Uterus (tissue), 4 donors: ENCODE measurements around the gene CASP5. TPM values are rescaled to one million over a fixed set of nuclear protein-coding genes. Genes with fewer than 3 reads are reported as not detected.
A peak's percentile ranks its signal among the peaks of the same experiment; 100 is the strongest.
"Not testable (repeated sequence)": the region's sequence is repeated elsewhere in the genome, so short reads cannot be mapped to it uniquely, and the experiment has no call there.

Experiments
- DNase-seq, 2 donors: peaks; one replicate each; pipeline ENCODE4 v3.0.0-alpha.2; 2019 to 2020
- H3K27ac ChIP-seq, 2 donors: fragments of 200-600 bp; sonication (generic); 1 replicate in 1 of 2; 2 replicates in 1 of 2; pipeline ENCODE4 v1.5.1; 2016 to 2018
- H3K27me3 ChIP-seq, 2 donors: fragments of 200-600 bp; sonication (generic); one replicate each; pipeline ENCODE4 v1.5.1; 2018 to 2019; ENCODE audit warnings: control low read depth in 1 of 2
- H3K36me3 ChIP-seq, 2 donors: fragments of 200-600 bp; sonication (generic); one replicate each; pipeline ENCODE4 v1.5.1; 2019; ENCODE audit warnings: control low read depth in 1 of 2
- H3K4me1 ChIP-seq, 2 donors: fragments of 200-600 bp; sonication (generic); one replicate each; pipeline ENCODE4 v1.5.1; 2018 to 2019; ENCODE audit warnings: control low read depth in 1 of 2
- H3K4me3 ChIP-seq, 2 donors: fragments of 200-600 bp; sonication (generic); 1 replicate in 1 of 2; 2 replicates in 1 of 2; pipeline ENCODE4 v1.5.1; 2018 to 2019; ENCODE audit warnings: mild to moderate bottlenecking in 1 of 2
- H3K9me3 ChIP-seq, 2 donors: fragments of 200-600 bp; sonication (generic); one replicate each; pipeline ENCODE4 v1.5.1; 2019; ENCODE audit warnings: control low read depth in 1 of 2
- POLR2A ChIP-seq, 2 donors: fragments of 450-650 bp; IDR thresholded peaks; one replicate each; pipeline ENCODE4 v1.6.1; 2016; ENCODE audit warnings: antibody characterized with exemption in 2 of 2, mild to moderate bottlenecking in 1 of 2, moderate library complexity in 1 of 2
- intact Hi-C: fragments of 100-400 bp; cut with DNase I; formaldehyde crosslinking; loops from one replicate; pipeline ENCODE4 v1.15.1; 2023; ENCODE audit warnings: low total_unique reads
- total RNA-seq, 4 donors: library from RNA; depleted of rRNA in 3 of 4; stranded (reverse); fragments of >200 nt in 3 of 4; gene quantifications; one replicate each; pipeline versions ENCODE4 v1.1.0 to v1.2.4, GENCODE V29; 2014 to 2023
- TF ChIP-seq, protein P1 (sequence below), 4 experiments: fragments of 200-600 bp in 2 of 4; fragments of 450-650 bp in 2 of 4; sonication (generic) in 2 of 4; IDR thresholded peaks; one replicate each; pipeline ENCODE4 v1.5.1; 2016 to 2019; ENCODE audit warnings: antibody characterized with exemption in 4 of 4, mild to moderate bottlenecking in 2 of 4, moderate library complexity in 1 of 4
- donor health status: DM: yes; HTN: yes; CAD: no.

Gene CASP5
- total RNA-seq, 4 donors from 2014 or later = not detected

DNA sequence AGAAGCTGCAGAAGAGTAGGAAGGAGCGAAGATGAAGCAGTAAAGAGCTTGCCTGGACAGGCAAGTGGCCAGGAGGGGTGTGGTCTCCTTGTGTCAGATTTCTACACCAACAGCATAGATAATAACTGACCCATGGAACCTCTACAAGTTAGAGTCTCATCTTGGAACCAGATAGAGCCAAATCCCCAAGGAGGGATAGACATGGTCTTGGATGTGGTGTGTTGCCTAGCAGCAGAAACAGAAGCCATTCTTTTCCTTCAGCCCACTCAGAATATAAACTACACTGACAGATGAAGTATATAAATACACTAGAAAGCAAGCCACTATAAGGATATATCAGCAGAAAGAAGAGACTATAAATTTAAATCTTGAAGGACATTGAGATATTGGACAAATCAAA lies 26.5 kb upstream of the CASP5 start:
- Histone ChIP-seq H3K27ac (no peak overlapping the region), H3K27me3 (no peaks in the 10 kb centered on the region), H3K36me3 (no peaks in the 10 kb centered on the region), H3K9me3 (no peaks in the 10 kb centered on the region), H3K4me3 (no peak overlapping the region), H3K4me1 (no peaks in the 10 kb centered on the region)
- intact Hi-C loops = no loop called here
- TF ChIP-seq, protein P1, sequence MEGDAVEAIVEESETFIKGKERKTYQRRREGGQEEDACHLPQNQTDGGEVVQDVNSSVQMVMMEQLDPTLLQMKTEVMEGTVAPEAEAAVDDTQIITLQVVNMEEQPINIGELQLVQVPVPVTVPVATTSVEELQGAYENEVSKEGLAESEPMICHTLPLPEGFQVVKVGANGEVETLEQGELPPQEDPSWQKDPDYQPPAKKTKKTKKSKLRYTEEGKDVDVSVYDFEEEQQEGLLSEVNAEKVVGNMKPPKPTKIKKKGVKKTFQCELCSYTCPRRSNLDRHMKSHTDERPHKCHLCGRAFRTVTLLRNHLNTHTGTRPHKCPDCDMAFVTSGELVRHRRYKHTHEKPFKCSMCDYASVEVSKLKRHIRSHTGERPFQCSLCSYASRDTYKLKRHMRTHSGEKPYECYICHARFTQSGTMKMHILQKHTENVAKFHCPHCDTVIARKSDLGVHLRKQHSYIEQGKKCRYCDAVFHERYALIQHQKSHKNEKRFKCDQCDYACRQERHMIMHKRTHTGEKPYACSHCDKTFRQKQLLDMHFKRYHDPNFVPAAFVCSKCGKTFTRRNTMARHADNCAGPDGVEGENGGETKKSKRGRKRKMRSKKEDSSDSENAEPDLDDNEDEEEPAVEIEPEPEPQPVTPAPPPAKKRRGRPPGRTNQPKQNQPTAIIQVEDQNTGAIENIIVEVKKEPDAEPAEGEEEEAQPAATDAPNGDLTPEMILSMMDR (IDR thresholded peaks at IDR 0.05) = no peak
- no peak for TF ChIP-seq POLR2A (IDR thresholded peaks at IDR 0.05)
- DNase-seq = no peak

DNA sequence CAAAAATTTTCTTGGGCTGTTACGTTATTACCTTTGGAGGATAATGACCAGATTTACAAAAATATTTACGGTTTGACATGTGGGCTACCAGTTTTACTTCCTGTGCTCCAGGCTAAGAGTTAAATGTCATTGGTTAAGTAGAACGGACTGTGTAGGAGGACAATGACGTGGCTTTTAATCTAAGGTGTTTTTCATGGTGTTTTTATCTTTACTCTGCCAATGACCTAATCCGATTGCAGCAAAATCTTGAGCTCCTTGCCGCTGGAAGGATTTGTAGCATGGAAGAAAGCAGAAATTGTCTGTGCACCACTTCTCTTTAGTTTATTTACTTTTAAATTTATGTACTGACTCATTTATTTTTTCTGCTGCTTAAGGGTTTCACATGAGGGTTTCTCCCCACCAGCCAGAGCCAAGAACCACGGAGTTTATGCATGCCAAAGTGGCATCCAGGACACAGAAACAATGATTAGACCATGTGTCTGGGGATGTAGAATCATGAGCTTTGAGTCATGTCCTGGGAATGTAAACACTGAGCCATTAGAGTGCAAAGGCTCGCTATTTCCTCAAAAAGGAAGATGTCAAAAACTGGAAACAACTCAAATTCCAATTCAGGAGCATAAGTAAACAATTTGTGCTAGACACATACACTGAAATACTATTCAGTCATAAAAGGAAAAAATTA lies 24.1 kb upstream of the CASP5 start:
- no peaks in the 10 kb centered on the region for H3K36me3 ChIP-seq
- no peaks in the 10 kb centered on the region for H3K9me3 ChIP-seq
- H3K4me3 ChIP-seq = no peak overlapping the region
- intact Hi-C loops = no loop called here
- TF ChIP-seq POLR2A (IDR thresholded peaks at IDR 0.05) = no peak
- TF ChIP-seq, protein P1 (IDR thresholded peaks at IDR 0.05) = no peak
- peak overlapping the region in 1 of 2 donors; percentile 48 for H3K27ac ChIP-seq
- H3K27me3 ChIP-seq = no peaks in the 10 kb centered on the region
- no peaks in the 10 kb centered on the region for H3K4me1 ChIP-seq
- DNase-seq = peak in 1 of 2 donors; percentile 18

DNA sequence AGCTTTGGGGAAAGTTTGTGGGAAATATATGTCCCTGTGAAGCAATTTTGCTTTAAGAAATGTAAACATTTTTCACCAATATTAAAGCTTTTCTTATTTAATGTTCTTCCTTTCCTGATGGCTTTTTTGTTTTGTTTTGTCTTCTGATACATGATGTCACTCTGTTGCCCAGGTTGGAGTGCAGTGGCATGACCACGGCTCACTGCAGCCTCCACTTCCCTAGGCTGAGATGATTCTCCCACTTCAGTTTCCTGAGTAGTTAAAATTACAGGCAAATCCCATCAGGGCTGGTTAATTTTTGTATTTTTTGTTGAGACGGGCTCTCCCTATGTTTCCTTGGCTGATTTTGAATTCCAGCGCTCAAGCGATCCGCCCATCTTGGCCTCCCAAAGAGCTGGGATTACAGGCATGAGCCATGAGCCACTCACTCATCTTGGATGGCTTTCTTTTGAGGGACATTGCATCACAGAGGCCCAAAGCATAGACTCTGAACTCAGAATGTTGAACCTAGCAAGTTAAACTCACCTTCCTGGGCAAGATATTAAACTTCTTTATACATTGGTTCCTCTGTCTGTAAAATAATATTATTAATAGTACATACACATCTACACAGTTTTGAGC lies 22.8 kb upstream of the CASP5 start:
- H3K4me3 ChIP-seq = no peak overlapping the region
- no peaks in the 10 kb centered on the region for H3K4me1 ChIP-seq
- no peak for DNase-seq
- intact Hi-C loops = no loop called here
- no peaks in the 10 kb centered on the region for H3K36me3 ChIP-seq
- no peaks in the 10 kb centered on the region for H3K27me3 ChIP-seq
- TF ChIP-seq, protein P1 (IDR thresholded peaks at IDR 0.05) = no peak
- TF ChIP-seq POLR2A (IDR thresholded peaks at IDR 0.05) = no peak
- peak overlapping the region; percentile 50 to 63 for H3K27ac ChIP-seq
- H3K9me3 ChIP-seq = no peaks in the 10 kb centered on the region

DNA sequence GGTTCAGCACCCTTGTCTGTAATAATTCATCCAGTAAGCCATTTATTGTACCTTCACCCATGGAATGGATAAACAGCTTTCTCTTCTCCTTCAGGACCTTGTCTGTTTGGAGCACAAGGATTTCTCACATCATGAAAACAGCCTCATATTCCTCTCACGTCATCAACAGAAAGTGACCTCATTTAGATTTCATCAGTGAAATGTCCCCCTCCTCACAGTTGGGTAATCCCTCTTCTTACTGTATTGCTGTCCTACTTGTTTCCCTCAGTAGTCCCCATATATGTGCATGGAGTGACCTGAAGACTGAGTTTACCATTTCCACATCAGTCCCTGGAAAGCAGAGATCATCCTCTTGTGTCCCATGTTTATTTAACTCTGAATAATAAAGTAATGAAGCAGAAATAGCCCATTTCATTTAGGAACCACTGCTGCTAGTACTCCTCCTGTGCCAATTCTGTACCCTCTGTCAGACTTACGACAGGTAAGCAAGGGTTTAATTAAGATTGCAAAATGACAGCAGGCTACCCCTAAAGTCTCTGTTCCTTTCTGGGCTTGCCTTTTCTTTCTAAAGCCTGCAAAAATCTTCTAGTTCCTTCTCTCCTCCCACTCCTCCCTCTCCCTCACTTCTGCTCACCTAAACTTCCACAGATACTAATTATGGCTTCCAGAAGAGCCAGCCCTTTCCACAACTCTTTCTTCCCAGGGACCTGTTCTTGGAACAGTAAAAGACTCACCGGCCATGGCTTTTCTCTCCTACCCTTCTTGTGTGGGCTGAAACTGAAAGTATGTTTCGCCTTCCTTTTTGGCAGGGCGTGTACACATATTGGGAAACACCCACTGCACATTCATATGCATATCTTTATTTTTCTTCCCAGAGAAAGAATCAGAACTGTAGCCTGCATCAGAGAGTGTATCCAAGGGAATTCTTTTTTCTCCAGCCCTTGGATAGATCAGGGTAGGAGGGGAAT lies 21.9 kb upstream of the CASP5 start, which contains the start of gene CARD16:
CARD16 (minus strand) TSS at position 779 of the 968 bp plus-strand sequence; CDS start at position 741, 38 bp downstream.
- TF ChIP-seq POLR2A (IDR thresholded peaks at IDR 0.05) = peak in 1 of 2 donors; percentile 28
- H3K27ac ChIP-seq = peak within 1 kb of the TSS; percentile 50 to 63
- H3K9me3 ChIP-seq, intact Hi-C loops, H3K4me1 ChIP-seq, H3K36me3 ChIP-seq, H3K27me3 ChIP-seq: not testable (repeated sequence)
- DNase-seq = peak; percentile 20 to 42
- H3K4me3 ChIP-seq = peak within 1 kb of the TSS in 1 of 2 donors; percentile 35

DNA sequence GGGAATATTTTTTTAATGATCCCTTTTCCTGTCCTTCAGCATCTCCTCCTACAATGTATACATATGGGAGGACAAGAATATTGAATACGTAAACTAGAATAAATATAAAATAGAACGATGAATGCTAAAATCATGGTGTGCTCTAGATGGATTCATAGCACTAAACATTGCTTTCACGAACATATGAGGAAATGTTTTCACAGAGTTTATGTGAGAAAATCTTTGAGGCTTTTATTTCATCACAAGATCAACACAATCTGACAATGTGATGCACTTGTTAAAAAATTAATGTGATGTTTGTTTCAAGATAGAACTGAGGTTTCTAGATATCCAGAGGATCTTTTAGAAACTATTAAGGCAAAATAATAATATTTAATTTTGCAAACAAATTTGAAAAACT lies 19.2 kb upstream of the CASP5 start:
- no peaks in the 10 kb centered on the region for H3K9me3 ChIP-seq
- TF ChIP-seq, protein P1 (IDR thresholded peaks at IDR 0.05) = no peak
- TF ChIP-seq POLR2A (IDR thresholded peaks at IDR 0.05) = no peak
- no peak overlapping the region for H3K4me3 ChIP-seq
- no peak for DNase-seq
- no peaks in the 10 kb centered on the region for H3K36me3 ChIP-seq
- intact Hi-C loops = no loop called here
- H3K27me3 ChIP-seq = no peaks in the 10 kb centered on the region
- H3K4me1 ChIP-seq = no peaks in the 10 kb centered on the region
- H3K27ac ChIP-seq = no peak overlapping the region
